SK-N-SH (cell line): ENCODE results near the gene TUBGCP2. TPM values are rescaled to one million over a fixed set of nuclear protein-coding genes. Genes with fewer than 3 reads are reported as not detected.

Experiments used
- CTCF ChIA-PET: fragments of 300-600, 350-600 bp; formaldehyde crosslinking; extraction: SDS; loops from one replicate; lab custom pipeline; 2021; lab: Yijun Ruan, JAX
- POLR2A ChIA-PET: fragments of 350-600 bp; sonication (Branson Sonifier 250); formaldehyde crosslinking; extraction: SDS; loops from one replicate; lab custom pipeline; 2020; ENCODE audit warnings: antibody characterized with exemption, inconsistent platforms; lab: Yijun Ruan, JAX
- DNase-seq: peaks from one replicate; pipeline ENCODE4 v3.0.0; 2012
- H2AFZ ChIP-seq: fragments of 200-600 bp; sonication (generic); 2 replicates; pipeline ENCODE4 v1.8.1; 2016; ENCODE audit warnings: antibody characterized with exemption, mild to moderate bottlenecking, low read depth
- H3F3A ChIP-seq: fragments of 200-600 bp; sonication (generic); replicated peaks from 2 replicates; pipeline ENCODE3; 2016; ENCODE audit warnings: antibody characterized with exemption, mild to moderate bottlenecking; ENCODE audit not compliant: insufficient read depth
- H3K27ac ChIP-seq, 2 experiments: fragments of 200-500 bp in 1 of 2; fragments of 200-600 bp in 1 of 2; sonication (Bioruptor generic) in 1 of 2; sonication (generic), shearing (Covaris generic) in 1 of 2; 2 replicates each; pipeline versions ENCODE4 v1.5.1 to v1.6.1; 2014 to 2016; ENCODE audit warnings: low read depth in 2 of 2, inconsistent platforms in 1 of 2, low read length in 1 of 2, mild to moderate bottlenecking in 1 of 2, mixed read lengths in 1 of 2
- H3K27me3 ChIP-seq: fragments of 200-600 bp; sonication (generic), shearing (Covaris generic); 2 replicates; pipeline ENCODE4 v1.6.1; 2016; ENCODE audit warnings: mixed run types; ENCODE audit not compliant: insufficient read depth
- H3K36me3 ChIP-seq, 2 experiments: fragments of 200-500 bp in 1 of 2; fragments of 200-600 bp in 1 of 2; sonication (Bioruptor generic) in 1 of 2; sonication (generic) in 1 of 2; replicated peaks in 1 of 2; 2 replicates each; pipeline versions ENCODE3 to v1.5.1; 2014 to 2016; ENCODE audit warnings: low read length in 1 of 2, mild to moderate bottlenecking in 1 of 2; ENCODE audit not compliant: insufficient read depth in 2 of 2, control insufficient read depth in 1 of 2
- H3K4me1 ChIP-seq, 2 experiments: fragments of 200-500 bp in 1 of 2; fragments of 200-600 bp in 1 of 2; sonication (Bioruptor generic) in 1 of 2; sonication (generic), shearing (Covaris generic) in 1 of 2; 2 replicates each; pipeline versions ENCODE4 v1.5.1 to v1.6.1; 2014 to 2016; ENCODE audit warnings: low read depth in 1 of 2, low read length in 1 of 2, mixed run types in 1 of 2; ENCODE audit not compliant: insufficient read depth in 2 of 2, control insufficient read depth in 1 of 2
- H3K4me2 ChIP-seq: fragments of 200-600 bp; sonication (generic), shearing (Covaris generic); 2 replicates; pipeline ENCODE4 v1.6.1; 2017; ENCODE audit warnings: mixed run types
- H3K4me3 ChIP-seq, 2 experiments: fragments of 200-500 bp in 1 of 2; fragments of 200-600 bp in 1 of 2; sonication (Bioruptor generic) in 1 of 2; sonication (generic), shearing (Covaris generic) in 1 of 2; 2 replicates each; pipeline versions ENCODE4 v1.5.1 to v1.8.1; 2014 to 2016; ENCODE audit warnings: low read depth in 2 of 2, inconsistent platforms in 1 of 2, low read length in 1 of 2, mild to moderate bottlenecking in 1 of 2, mixed read lengths in 1 of 2, moderate library complexity in 1 of 2
- H3K79me2 ChIP-seq: fragments of 200-600 bp; sonication (generic); 2 replicates; pipeline ENCODE4 v1.8.1; 2017; ENCODE audit warnings: mild to moderate bottlenecking; ENCODE audit not compliant: insufficient read depth
- H3K9ac ChIP-seq: fragments of 200-600 bp; sonication (generic); 2 replicates; pipeline ENCODE4 v1.6.1; 2017; ENCODE audit warnings: mixed run types
- H3K9me2 ChIP-seq: fragments of 200-600 bp; sonication (generic); 2 replicates; pipeline ENCODE4 v1.6.1; 2017; ENCODE audit warnings: mixed run types
- H3K9me3 ChIP-seq: fragments of 200-600 bp; sonication (generic); 2 replicates; pipeline ENCODE4 v1.6.1; 2017; ENCODE audit warnings: mixed run types, mild to moderate bottlenecking, moderate library complexity
- H4K20me1 ChIP-seq: fragments of 200-600 bp; sonication (generic); 2 replicates; pipeline ENCODE4 v1.6.1; 2017; ENCODE audit warnings: mild to moderate bottlenecking, mixed run types; ENCODE audit not compliant: insufficient read depth
- CHD2 ChIP-seq: fragments of 150-350 bp; IDR thresholded peaks from 2 replicates; pipeline ENCODE4 v1.6.1; 2018; ENCODE audit warnings: low read length; ENCODE audit not compliant: partially characterized antibody
- ELF1 ChIP-seq: IDR thresholded peaks from 2 replicates; pipeline ENCODE4 v1.4.0; 2012
- EZH2phosphoT487 ChIP-seq: fragments of 200-600 bp; sonication (generic); IDR thresholded peaks from 2 replicates; pipeline ENCODE4 v1.6.1; 2017; ENCODE audit warnings: low read depth, mixed run types, mild to moderate bottlenecking, antibody characterized with exemption, moderate library complexity, borderline replicate concordance
- FOXM1 ChIP-seq: IDR thresholded peaks from 2 replicates; pipeline ENCODE4 v1.4.0; 2012; ENCODE audit warnings: low read depth, mild to moderate bottlenecking
- GATA2 ChIP-seq: sonication (generic); formaldehyde crosslinking; IDR thresholded peaks from 2 replicates; pipeline ENCODE4 v1.5.0; 2020; ENCODE audit warnings: mild to moderate bottlenecking, missing genetic modification reagents
- JUND ChIP-seq: IDR thresholded peaks from 2 replicates; pipeline ENCODE4 v1.4.0; 2012
- MEF2A ChIP-seq: IDR thresholded peaks from 2 replicates; pipeline ENCODE4 v1.4.0; 2012; ENCODE audit warnings: low read depth, borderline replicate concordance
- NFIC ChIP-seq: IDR thresholded peaks from 2 replicates; pipeline ENCODE4 v1.4.0; 2012; ENCODE audit warnings: borderline replicate concordance
- POLR2AphosphoS5 ChIP-seq: IDR thresholded peaks from 2 replicates; pipeline ENCODE4 v1.6.1; 2012; ENCODE audit warnings: low read depth, low read length
- RAD21 ChIP-seq: IDR thresholded peaks from 2 replicates; pipeline ENCODE4 v1.6.1; 2012; ENCODE audit warnings: mild to moderate bottlenecking, low read length
- RCOR1 ChIP-seq: fragments of 150-350 bp; IDR thresholded peaks from 2 replicates; pipeline ENCODE4 v1.6.1; 2017; ENCODE audit warnings: antibody characterized with exemption, low read length
- RFX5 ChIP-seq: IDR thresholded peaks from 2 replicates; pipeline ENCODE4 v1.6.1; 2012; ENCODE audit warnings: mild to moderate bottlenecking, improper control_type of control experiment, low read length
- SIN3A ChIP-seq: IDR thresholded peaks from 2 replicates; pipeline ENCODE4 v1.6.1; 2012; ENCODE audit warnings: low read depth, mild to moderate bottlenecking, low read length, moderate library complexity, borderline replicate concordance
- TEAD4 ChIP-seq: IDR thresholded peaks from 2 replicates; pipeline ENCODE4 v1.4.0; 2012; ENCODE audit warnings: mild to moderate bottlenecking, borderline replicate concordance; ENCODE audit not compliant: insufficient read depth
- whole genome bisulfite sequencing: methylation state at CpG from one replicate; pipeline ENCODE4 v1.1.6; 2017; ENCODE audit warnings: low lambda C conversion rate; 5-methylcytosine and 5-hydroxymethylcytosine counted together
- polyA plus RNA-seq, 3 experiments: library from polyadenylated mRNA; depleted of rRNA; stranded (reverse); fragments of >200 nt; gene quantifications; 2 replicates each; pipeline ENCODE4 v1.2.3, GENCODE V29; 2012
- TF ChIP-seq, protein P1 (sequence below): IDR thresholded peaks from 2 replicates; pipeline ENCODE4 v1.4.0; 2012; ENCODE audit warnings: low read depth, borderline replicate concordance
- TF ChIP-seq, protein P2 (sequence below): IDR thresholded peaks from 2 replicates; pipeline ENCODE4 v1.4.0; 2012; ENCODE audit warnings: low read depth
- TF ChIP-seq, protein P3 (sequence below): fragments of 200-600 bp; sonication (generic); IDR thresholded peaks from 2 replicates; pipeline ENCODE4 v1.6.1; 2017; ENCODE audit warnings: antibody characterized with exemption, mild to moderate bottlenecking, moderate library complexity

TUBGCP2 gene
- polyA plus RNA-seq, 1 of the 3 experiments (the other 2 are of a cell fraction) = 49.1 TPM

DNA sequence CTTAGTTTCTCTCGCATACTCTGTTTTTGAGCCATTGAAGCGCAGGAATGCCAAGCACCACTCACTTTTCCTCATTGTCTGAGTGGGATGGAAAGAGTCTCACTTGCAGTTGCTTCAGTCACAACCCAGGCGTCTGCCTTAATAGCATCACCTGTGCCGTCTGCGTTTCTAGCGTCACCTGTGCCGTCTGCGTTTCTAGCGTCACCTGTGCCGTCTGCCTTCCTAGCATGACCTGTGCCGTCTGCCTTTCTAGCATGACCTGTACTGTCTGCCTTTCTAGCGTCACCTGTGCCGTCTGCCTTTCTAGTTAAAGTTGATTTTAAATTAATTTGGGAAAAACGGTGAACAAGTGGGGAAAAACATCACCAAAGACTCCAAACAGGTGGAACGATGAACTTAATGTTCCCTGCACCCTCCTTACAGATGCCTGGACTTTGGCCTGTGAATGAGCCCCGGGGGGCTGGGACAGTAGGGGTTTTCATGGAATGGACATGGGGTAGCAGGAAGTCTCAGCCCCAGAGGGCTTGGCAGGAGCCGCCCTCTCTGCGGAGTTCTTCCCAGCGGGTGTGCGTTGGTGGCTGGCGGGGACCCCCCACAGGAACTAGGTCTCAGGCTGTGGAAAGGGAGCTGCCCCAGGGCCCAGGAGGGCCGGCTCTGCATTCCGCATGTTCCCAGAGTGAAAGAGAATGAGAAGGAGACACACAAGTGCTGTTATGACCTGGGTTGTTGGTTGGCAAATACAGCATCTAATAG is 3.5 kb upstream of the TUBGCP2 start:
- no peak overlapping the region for H3K4me3 ChIP-seq
- TF ChIP-seq CHD2 = no peak
- H3K9me2 ChIP-seq = no peaks in the 10 kb centered on the region
- peaks cover 17% of the 10 kb centered on the region for H3K79me2 ChIP-seq
- H3K4me1 ChIP-seq = peaks cover 4 to 14% of the 10 kb centered on the region in 2 experiments; a peak in 2 of 4 replicates
- ChIA-PET POLR2A (no interaction called here), CTCF (no interaction called here)
- no peak overlapping the region for H3K4me2 ChIP-seq
- no peaks in the 10 kb centered on the region for H3K9me3 ChIP-seq
- H3K9ac ChIP-seq = no peak overlapping the region
- DNase-seq = no peak
- no peaks in the 10 kb centered on the region for H3K27me3 ChIP-seq
- no peak overlapping the region for H3K27ac ChIP-seq
- peaks cover 17% of the 10 kb centered on the region for H3F3A ChIP-seq
- 88% methylated on average over 18 of the region's 23 CpGs for WGBS
- H4K20me1 ChIP-seq = peaks cover 18% of the 10 kb centered on the region
- no peak overlapping the region for H2AFZ ChIP-seq
- H3K36me3 ChIP-seq = peaks cover 7 to 26% of the 10 kb centered on the region in 2 experiments

DNA sequence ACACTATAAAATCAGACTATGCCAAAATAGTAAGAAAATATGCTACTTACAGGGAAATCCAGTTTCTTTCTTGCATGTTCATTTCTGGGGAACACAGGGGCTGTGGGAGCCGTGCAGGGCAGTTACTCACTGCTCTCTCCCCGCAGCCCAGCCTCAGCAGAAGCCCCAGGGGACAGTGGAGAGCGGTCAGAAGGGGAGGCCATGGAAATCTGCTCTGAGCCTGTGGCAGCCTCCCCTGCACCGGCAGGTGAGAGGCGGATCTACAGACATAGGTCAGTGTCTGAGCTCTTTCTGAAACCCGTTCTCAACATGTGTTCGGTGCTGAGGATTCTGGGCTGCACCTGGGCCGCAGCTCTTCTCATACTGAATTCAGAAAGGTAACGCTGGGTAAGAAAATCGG is 2.9 kb upstream of the TUBGCP2 start:
- H3K27me3 ChIP-seq = no peaks in the 10 kb centered on the region
- TF ChIP-seq FOXM1 = no peak
- TF ChIP-seq TEAD4 = no peak
- TF ChIP-seq GATA2 (CRISPR knock-in tag) = no peak
- no peak for TF ChIP-seq CHD2
- TF ChIP-seq POLR2AphosphoS5 = no peak
- TF ChIP-seq ELF1 = no peak
- TF ChIP-seq JUND = no peak
- no peak for TF ChIP-seq MEF2A
- no peak for TF ChIP-seq NFIC
- TF ChIP-seq, protein P1, sequence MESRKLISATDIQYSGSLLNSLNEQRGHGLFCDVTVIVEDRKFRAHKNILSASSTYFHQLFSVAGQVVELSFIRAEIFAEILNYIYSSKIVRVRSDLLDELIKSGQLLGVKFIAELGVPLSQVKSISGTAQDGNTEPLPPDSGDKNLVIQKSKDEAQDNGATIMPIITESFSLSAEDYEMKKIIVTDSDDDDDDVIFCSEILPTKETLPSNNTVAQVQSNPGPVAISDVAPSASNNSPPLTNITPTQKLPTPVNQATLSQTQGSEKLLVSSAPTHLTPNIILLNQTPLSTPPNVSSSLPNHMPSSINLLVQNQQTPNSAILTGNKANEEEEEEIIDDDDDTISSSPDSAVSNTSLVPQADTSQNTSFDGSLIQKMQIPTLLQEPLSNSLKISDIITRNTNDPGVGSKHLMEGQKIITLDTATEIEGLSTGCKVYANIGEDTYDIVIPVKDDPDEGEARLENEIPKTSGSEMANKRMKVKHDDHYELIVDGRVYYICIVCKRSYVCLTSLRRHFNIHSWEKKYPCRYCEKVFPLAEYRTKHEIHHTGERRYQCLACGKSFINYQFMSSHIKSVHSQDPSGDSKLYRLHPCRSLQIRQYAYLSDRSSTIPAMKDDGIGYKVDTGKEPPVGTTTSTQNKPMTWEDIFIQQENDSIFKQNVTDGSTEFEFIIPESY = no peak
- TF ChIP-seq SIN3A = no peak
- no peak for TF ChIP-seq RCOR1
- no peak for TF ChIP-seq RFX5
- TF ChIP-seq EZH2phosphoT487 = no peak
- TF ChIP-seq RAD21 = no peak
- TF ChIP-seq, protein P2, sequence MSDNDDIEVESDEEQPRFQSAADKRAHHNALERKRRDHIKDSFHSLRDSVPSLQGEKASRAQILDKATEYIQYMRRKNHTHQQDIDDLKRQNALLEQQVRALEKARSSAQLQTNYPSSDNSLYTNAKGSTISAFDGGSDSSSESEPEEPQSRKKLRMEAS = no peak
- TF ChIP-seq, protein P3, sequence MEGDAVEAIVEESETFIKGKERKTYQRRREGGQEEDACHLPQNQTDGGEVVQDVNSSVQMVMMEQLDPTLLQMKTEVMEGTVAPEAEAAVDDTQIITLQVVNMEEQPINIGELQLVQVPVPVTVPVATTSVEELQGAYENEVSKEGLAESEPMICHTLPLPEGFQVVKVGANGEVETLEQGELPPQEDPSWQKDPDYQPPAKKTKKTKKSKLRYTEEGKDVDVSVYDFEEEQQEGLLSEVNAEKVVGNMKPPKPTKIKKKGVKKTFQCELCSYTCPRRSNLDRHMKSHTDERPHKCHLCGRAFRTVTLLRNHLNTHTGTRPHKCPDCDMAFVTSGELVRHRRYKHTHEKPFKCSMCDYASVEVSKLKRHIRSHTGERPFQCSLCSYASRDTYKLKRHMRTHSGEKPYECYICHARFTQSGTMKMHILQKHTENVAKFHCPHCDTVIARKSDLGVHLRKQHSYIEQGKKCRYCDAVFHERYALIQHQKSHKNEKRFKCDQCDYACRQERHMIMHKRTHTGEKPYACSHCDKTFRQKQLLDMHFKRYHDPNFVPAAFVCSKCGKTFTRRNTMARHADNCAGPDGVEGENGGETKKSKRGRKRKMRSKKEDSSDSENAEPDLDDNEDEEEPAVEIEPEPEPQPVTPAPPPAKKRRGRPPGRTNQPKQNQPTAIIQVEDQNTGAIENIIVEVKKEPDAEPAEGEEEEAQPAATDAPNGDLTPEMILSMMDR = no peak
- peaks cover 24% of the 10 kb centered on the region for H4K20me1 ChIP-seq
- peaks cover 8 to 19% of the 10 kb centered on the region in 2 experiments; a peak in 2 of 4 replicates for H3K4me1 ChIP-seq
- H3F3A ChIP-seq = peaks cover 17% of the 10 kb centered on the region
- H3K4me2 ChIP-seq = no peak overlapping the region
- H3K36me3 ChIP-seq = peaks cover 7 to 26% of the 10 kb centered on the region in 2 experiments
- H3K4me3 ChIP-seq = no peak overlapping the region
- no peak for DNase-seq
- H3K9me3 ChIP-seq = no peaks in the 10 kb centered on the region
- no peak overlapping the region for H2AFZ ChIP-seq
- POLR2A ChIA-PET = no interaction called here
- no peak overlapping the region for H3K27ac ChIP-seq
- no peaks in the 10 kb centered on the region for H3K9me2 ChIP-seq
- peaks cover 23% of the 10 kb centered on the region for H3K79me2 ChIP-seq
- WGBS = 91% methylated on average over 5 of the region's 10 CpGs
- CTCF ChIA-PET = interaction anchor here (1.3 kb wide), 1 partner anchor 18 kb away, joined by 3 read pairs; no protein-coding TSS in a partner anchor
- no peak overlapping the region for H3K9ac ChIP-seq
